IMR-90 (cell line): ENCODE measurements around the gene NPNT.

ENCODE experiments used
- BHLHE40 ChIP-seq: fragments of 150-350 bp; IDR thresholded peaks from 2 replicates; pipeline ENCODE4 v1.6.1; 2016; ENCODE audit warnings: mild to moderate bottlenecking, low read depth, low read length
- CEBPB ChIP-seq: IDR thresholded peaks from 2 replicates; pipeline ENCODE4 v1.6.1; 2012; ENCODE audit warnings: low read depth, low read length, improper control_type of control experiment
- FOS ChIP-seq: fragments of 150-350 bp; IDR thresholded peaks from 2 replicates; pipeline ENCODE4 v1.6.1; 2016; ENCODE audit warnings: low read depth, low read length
- MAFK ChIP-seq: IDR thresholded peaks from 2 replicates; pipeline ENCODE4 v1.6.1; 2012; ENCODE audit warnings: low read depth, low read length, improper control_type of control experiment
- MAZ ChIP-seq: IDR thresholded peaks from 2 replicates; pipeline ENCODE4 v1.6.1; 2012; ENCODE audit warnings: low read depth, mild to moderate bottlenecking, low read length, improper control_type of control experiment, moderate library complexity, borderline replicate concordance
- MXI1 ChIP-seq: IDR thresholded peaks from 2 replicates; pipeline ENCODE4 v1.6.1; 2012; ENCODE audit warnings: low read depth, mild to moderate bottlenecking, low read length, moderate library complexity, borderline replicate concordance
- POLR2A ChIP-seq: IDR thresholded peaks from 2 replicates; pipeline ENCODE4 v1.6.1; 2012; ENCODE audit warnings: mild to moderate bottlenecking, low read depth, low read length
- RAD21 ChIP-seq: IDR thresholded peaks from 2 replicates; pipeline ENCODE4 v1.6.1; 2012; ENCODE audit warnings: low read length, improper control_type of control experiment
- RCOR1 ChIP-seq: IDR thresholded peaks from 2 replicates; pipeline ENCODE4 v1.6.1; 2012; ENCODE audit warnings: mild to moderate bottlenecking, low read length, improper control_type of control experiment; ENCODE audit not compliant: insufficient replicate concordance
- RFX5 ChIP-seq: IDR thresholded peaks from 2 replicates; pipeline ENCODE4 v1.8.0; 2012; ENCODE audit warnings: low read depth, mild to moderate bottlenecking, low read length, moderate library complexity
- SMC3 ChIP-seq: fragments of 150-350 bp; IDR thresholded peaks from 2 replicates; pipeline ENCODE4 v1.6.1; 2016; ENCODE audit warnings: low read depth, mild to moderate bottlenecking, antibody characterized with exemption, low read length, moderate library complexity
- TF ChIP-seq, protein P1 (sequence below): conservative IDR thresholded peaks from 2 replicates; pipeline ENCODE4 v1.5.1; 2012; ENCODE audit warnings: mild to moderate bottlenecking, low read depth, low read length, improper control_type of control experiment
- TF ChIP-seq, protein P2 (sequence below): fragments of 150-350 bp; IDR thresholded peaks from 2 replicates; pipeline ENCODE4 v1.6.1; 2017; ENCODE audit warnings: mild to moderate bottlenecking, antibody characterized with exemption, low read length, low read depth

DNA sequence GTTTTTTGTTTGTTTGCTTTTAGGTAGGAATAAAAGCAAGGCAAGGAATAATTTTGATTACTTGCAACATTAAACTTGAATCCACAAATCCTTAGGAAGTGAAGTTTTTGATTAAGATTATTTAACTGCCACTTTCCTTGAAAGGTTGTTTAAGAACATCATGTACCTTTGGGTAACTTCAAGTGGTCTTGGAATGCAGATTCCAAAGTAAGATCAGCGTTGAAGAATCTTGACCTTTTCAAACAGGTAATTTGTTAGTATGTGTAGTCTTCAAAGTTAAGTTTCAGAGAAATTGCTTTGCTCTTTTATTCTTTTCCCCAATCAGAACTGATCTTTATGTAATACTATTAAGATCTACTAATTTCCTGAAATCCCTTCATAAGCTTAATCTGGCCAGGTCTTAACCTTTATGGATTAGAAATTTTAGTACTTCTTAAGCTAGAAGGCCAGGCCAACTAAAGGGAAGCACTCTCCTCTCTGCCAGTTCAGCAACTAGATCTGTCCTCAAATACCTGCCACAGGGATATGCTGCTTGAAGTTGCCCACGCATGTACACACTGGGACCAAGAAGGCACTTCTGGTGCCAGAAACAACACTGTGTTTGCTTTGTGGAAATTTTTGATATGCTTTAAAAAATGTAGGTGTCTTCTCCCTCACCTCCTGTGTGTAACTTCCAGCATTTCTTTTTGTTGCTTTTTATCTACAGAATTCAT, 7.4 kb downstream of the NPNT start:
- TF ChIP-seq MXI1 (no peak), POLR2A (no peak), BHLHE40 (no peak), SMC3 (no peak), MAFK (no peak), CEBPB (no peak), RFX5 (no peak), RAD21 (no peak), FOS (no peak), RCOR1 (no peak), MAZ (no peak)
- TF ChIP-seq, protein P1, sequence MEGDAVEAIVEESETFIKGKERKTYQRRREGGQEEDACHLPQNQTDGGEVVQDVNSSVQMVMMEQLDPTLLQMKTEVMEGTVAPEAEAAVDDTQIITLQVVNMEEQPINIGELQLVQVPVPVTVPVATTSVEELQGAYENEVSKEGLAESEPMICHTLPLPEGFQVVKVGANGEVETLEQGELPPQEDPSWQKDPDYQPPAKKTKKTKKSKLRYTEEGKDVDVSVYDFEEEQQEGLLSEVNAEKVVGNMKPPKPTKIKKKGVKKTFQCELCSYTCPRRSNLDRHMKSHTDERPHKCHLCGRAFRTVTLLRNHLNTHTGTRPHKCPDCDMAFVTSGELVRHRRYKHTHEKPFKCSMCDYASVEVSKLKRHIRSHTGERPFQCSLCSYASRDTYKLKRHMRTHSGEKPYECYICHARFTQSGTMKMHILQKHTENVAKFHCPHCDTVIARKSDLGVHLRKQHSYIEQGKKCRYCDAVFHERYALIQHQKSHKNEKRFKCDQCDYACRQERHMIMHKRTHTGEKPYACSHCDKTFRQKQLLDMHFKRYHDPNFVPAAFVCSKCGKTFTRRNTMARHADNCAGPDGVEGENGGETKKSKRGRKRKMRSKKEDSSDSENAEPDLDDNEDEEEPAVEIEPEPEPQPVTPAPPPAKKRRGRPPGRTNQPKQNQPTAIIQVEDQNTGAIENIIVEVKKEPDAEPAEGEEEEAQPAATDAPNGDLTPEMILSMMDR: no peak
- TF ChIP-seq, protein P2, sequence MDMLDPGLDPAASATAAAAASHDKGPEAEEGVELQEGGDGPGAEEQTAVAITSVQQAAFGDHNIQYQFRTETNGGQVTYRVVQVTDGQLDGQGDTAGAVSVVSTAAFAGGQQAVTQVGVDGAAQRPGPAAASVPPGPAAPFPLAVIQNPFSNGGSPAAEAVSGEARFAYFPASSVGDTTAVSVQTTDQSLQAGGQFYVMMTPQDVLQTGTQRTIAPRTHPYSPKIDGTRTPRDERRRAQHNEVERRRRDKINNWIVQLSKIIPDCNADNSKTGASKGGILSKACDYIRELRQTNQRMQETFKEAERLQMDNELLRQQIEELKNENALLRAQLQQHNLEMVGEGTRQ: no peak
